GM21390 (cell line): Measurements from ENCODE around the gene ERF.
A peak's percentile ranks its signal among the peaks of the same experiment; 100 is the strongest.

Experiments used
- ATAC-seq: cut with Tn5 transposase; IDR thresholded peaks from one replicate; pipeline ENCODE4 v1.9.1; 2021; ENCODE audit not compliant: unreplicated experiment

ERF gene

GRCh38 chr19:42287017-42287826 is 32.3 kb upstream of the ERF start:
- ATAC-seq: no peak

- no peak for ATAC-seq
Measured at GRCh38 chr19:42286349-42287016, 31.6 kb upstream of the ERF start.

- ATAC-seq: no peak
Measured at GRCh38 chr19:42285988-42286348, 31.0 kb upstream of the ERF start.

GRCh38 chr19:42285541-42285941 is 30.6 kb upstream of the ERF start:
- no peak for ATAC-seq

- no peak for ATAC-seq
Measured at GRCh38 chr19:42284591-42285341, 29.8 kb upstream of the ERF start.

GRCh38 chr19:42284066-42284501 is 29.2 kb upstream of the ERF start:
- ATAC-seq: peak; percentile 25

GRCh38 chr19:42283188-42284065 is 28.5 kb upstream of the ERF start:
- ATAC-seq: peak; percentile 38

- ATAC-seq: no peak
Measured at GRCh38 chr19:42282819-42283187, 27.9 kb upstream of the ERF start.

GRCh38 chr19:42281827-42282762 is 27.2 kb upstream of the ERF start:
- ATAC-seq: no peak

GRCh38 chr19:42281146-42281826 is 26.4 kb upstream of the ERF start:
- no peak for ATAC-seq

GRCh38 chr19:42280815-42281145 is 25.9 kb upstream of the ERF start:
- no peak for ATAC-seq

- peak; percentile 30 for ATAC-seq
Measured at GRCh38 chr19:42279902-42280814, 25.2 kb upstream of the ERF start.

GRCh38 chr19:42279155-42279901 is 24.4 kb upstream of the ERF start:
- ATAC-seq: no peak

- no peak for ATAC-seq
Measured at GRCh38 chr19:42278452-42279154, 23.7 kb upstream of the ERF start.

- ATAC-seq: no peak
Measured at GRCh38 chr19:42277821-42278451, 23.0 kb upstream of the ERF start.

- no peak for ATAC-seq
Measured at GRCh38 chr19:42276821-42277220, 21.9 kb upstream of the ERF start.

GRCh38 chr19:42276284-42276683 is 21.4 kb upstream of the ERF start:
- no peak for ATAC-seq
